ENCODE measurements around the gene TMEM240. TPM values are rescaled to one million over a fixed set of nuclear protein-coding genes. Genes with fewer than 3 reads are reported as not detected.

TMEM240 gene
- total and polyA plus RNA-seq, 9 of the 15 experiments (the other 6 are each of a cell fraction or from before 2014, with no cell fraction given), result 0.24 to 2.0 (median 0.69) TPM; not detected in 5

GRCh38 chr1:1573843-1574720, 33.7 kb upstream of the TMEM240 start (continued):
- peak; percentile 56 for TF ChIP-seq ATF2 (CRISPR knock-in tag; IDR thresholded peaks at IDR 0.05)
- TF ChIP-seq PHB (CRISPR knock-in tag; IDR thresholded peaks at IDR 0.05), result peak; percentile 82; the same call in 1 of the 2 replicates
- TF ChIP-seq RFX5 (IDR thresholded peaks at IDR 0.05; ENCODE audit: low read depth, low read length), result no peak
- no peak; the same call in 1 of the 2 replicates for TF ChIP-seq TOE1 (IDR thresholded peaks at IDR 0.05; ENCODE audit: borderline replicate concordance)
- no peak; the same call in none of the 2 replicates for TF ChIP-seq TOE1 (CRISPR knock-in tag; IDR thresholded peaks at IDR 0.05; ENCODE audit: borderline replicate concordance, low read depth)
- peak in 1 of 2 experiments; percentile 78; a peak in 1 of 4 replicates for TF ChIP-seq FOXA3 (CRISPR knock-in tag; conservative IDR thresholded peaks at IDR 0.05 in 1 of 2, IDR thresholded peaks at IDR 0.05 in 1 of 2)
- no peak for TF ChIP-seq COPS2 (conservative IDR thresholded peaks at IDR 0.05)
- TF ChIP-seq CBFB (CRISPR knock-in tag; IDR thresholded peaks at IDR 0.05), result 0 out of 2 replicates have a peak, but pooled peaks have one; percentile 49
- no peak for TF ChIP-seq RCOR1 (IDR thresholded peaks at IDR 0.05; ENCODE audit: borderline replicate concordance in 1 of 2, low read depth in 2 of 2, low read length in 2 of 2)
- no peak for TF ChIP-seq EWSR1 (IDR thresholded peaks at IDR 0.05; ENCODE audit: borderline replicate concordance, low read depth, partially characterized antibody)
- no peak for TF ChIP-seq RB1 (IDR thresholded peaks at IDR 0.05; ENCODE audit: low read depth)
- peak; percentile 78; the same call in 1 of the 2 replicates for TF ChIP-seq ELK1 (CRISPR knock-in tag; IDR thresholded peaks at IDR 0.05)
- TF ChIP-seq HNRNPLL (IDR thresholded peaks at IDR 0.05; ENCODE audit: low read depth, low read length, poor library complexity, severe bottlenecking), result peak; percentile 47
- TF ChIP-seq ZNF431 (CRISPR knock-in tag; IDR thresholded peaks at IDR 0.05), result no peak; the same call in 1 of the 2 replicates
- no peak for TF ChIP-seq KDM1A (IDR thresholded peaks at IDR 0.05)
- TF ChIP-seq, protein P1, sequence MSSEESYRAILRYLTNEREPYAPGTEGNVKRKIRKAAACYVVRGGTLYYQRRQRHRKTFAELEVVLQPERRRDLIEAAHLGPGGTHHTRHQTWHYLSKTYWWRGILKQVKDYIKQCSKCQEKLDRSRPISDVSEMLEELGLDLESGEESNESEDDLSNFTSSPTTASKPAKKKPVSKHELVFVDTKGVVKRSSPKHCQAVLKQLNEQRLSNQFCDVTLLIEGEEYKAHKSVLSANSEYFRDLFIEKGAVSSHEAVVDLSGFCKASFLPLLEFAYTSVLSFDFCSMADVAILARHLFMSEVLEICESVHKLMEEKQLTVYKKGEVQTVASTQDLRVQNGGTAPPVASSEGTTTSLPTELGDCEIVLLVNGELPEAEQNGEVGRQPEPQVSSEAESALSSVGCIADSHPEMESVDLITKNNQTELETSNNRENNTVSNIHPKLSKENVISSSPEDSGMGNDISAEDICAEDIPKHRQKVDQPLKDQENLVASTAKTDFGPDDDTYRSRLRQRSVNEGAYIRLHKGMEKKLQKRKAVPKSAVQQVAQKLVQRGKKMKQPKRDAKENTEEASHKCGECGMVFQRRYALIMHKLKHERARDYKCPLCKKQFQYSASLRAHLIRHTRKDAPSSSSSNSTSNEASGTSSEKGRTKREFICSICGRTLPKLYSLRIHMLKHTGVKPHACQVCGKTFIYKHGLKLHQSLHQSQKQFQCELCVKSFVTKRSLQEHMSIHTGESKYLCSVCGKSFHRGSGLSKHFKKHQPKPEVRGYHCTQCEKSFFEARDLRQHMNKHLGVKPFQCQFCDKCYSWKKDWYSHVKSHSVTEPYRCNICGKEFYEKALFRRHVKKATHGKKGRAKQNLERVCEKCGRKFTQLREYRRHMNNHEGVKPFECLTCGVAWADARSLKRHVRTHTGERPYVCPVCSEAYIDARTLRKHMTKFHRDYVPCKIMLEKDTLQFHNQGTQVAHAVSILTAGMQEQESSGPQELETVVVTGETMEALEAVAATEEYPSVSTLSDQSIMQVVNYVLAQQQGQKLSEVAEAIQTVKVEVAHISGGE (CRISPR knock-in tag; IDR thresholded peaks at IDR 0.05), result no peak
